Neural cell (in vitro differentiated cells): ENCODE measurements around the gene CCDC150. TPM values are rescaled to one million over a fixed set of nuclear protein-coding genes. Genes with fewer than 3 reads are reported as not detected.
"Not testable (repeated sequence)": the region's sequence is repeated elsewhere in the genome, so short reads cannot be mapped to it uniquely, and the experiment has no call there.

Source experiments
- H2AFZ ChIP-seq: fragments of 200-600, 300-800 bp; sonication (generic), shearing (Covaris generic); 2 replicates; pipeline ENCODE4 v1.6.0; 2014; ENCODE audit warnings: low read depth, mild to moderate bottlenecking, antibody characterized with exemption, low read length, moderate library complexity
- H3F3A ChIP-seq: fragments of 200-600 bp; shearing (Covaris generic); 2 replicates; pipeline ENCODE4 v1.6.1; 2016; ENCODE audit warnings: mild to moderate bottlenecking, moderate library complexity, mixed read lengths, antibody characterized with exemption, low read length; ENCODE audit not compliant: insufficient read depth, poor library complexity, severe bottlenecking
- H3K27ac ChIP-seq: fragments of 200-600, 300-800 bp; sonication (generic), shearing (Covaris generic); 2 replicates; pipeline ENCODE4 v1.5.1; 2014; ENCODE audit warnings: mild to moderate bottlenecking, low read length, moderate library complexity
- H3K27me3 ChIP-seq: fragments of 300-800, 200-600 bp; sonication (generic), shearing (Covaris generic); 2 replicates; pipeline ENCODE4 v1.6.0; 2014; ENCODE audit warnings: mild to moderate bottlenecking, low read depth, low read length, moderate library complexity; ENCODE audit not compliant: insufficient read depth
- H3K36me3 ChIP-seq: fragments of 300-800, 200-600 bp; sonication (generic), shearing (Covaris generic); 2 replicates; pipeline ENCODE4 v1.5.1; 2014; ENCODE audit warnings: mild to moderate bottlenecking, antibody characterized with exemption, low read length, moderate library complexity; ENCODE audit not compliant: insufficient read depth
- H3K4me2 ChIP-seq: fragments of 300-800, 200-600 bp; sonication (generic), shearing (Covaris generic); 2 replicates; pipeline ENCODE4 v1.6.0; 2014; ENCODE audit warnings: mild to moderate bottlenecking, low read length
- H3K4me3 ChIP-seq: fragments of 300-800, 200-600 bp; sonication (generic), shearing (Covaris generic); 2 replicates; pipeline ENCODE4 v1.5.1; 2014; ENCODE audit warnings: mild to moderate bottlenecking, low read length, moderate library complexity
- H3K79me2 ChIP-seq: fragments of 200-600 bp; shearing (Covaris generic); replicated peaks from 2 replicates; pipeline ENCODE4 v1.6.0; 2014; ENCODE audit warnings: mild to moderate bottlenecking, low read length, moderate library complexity; ENCODE audit not compliant: insufficient read depth
- H3K9ac ChIP-seq: fragments of 300-800, 200-600 bp; sonication (generic), shearing (Covaris generic); 2 replicates; pipeline ENCODE4 v1.6.1; 2016; ENCODE audit warnings: mild to moderate bottlenecking, low read length, mixed read lengths
- H3K9me2 ChIP-seq: fragments of 200-600 bp; shearing (Covaris generic); 2 replicates; pipeline ENCODE4 v1.6.1; 2016; ENCODE audit warnings: mild to moderate bottlenecking, low read length, mixed read lengths; ENCODE audit not compliant: insufficient read depth
- H3K9me3 ChIP-seq: fragments of 200-600, 300-800 bp; sonication (generic), shearing (Covaris generic); 2 replicates; pipeline ENCODE4 v1.6.1; 2016; ENCODE audit warnings: mild to moderate bottlenecking, mixed run types, low read length, moderate library complexity, mixed read lengths
- H4K20me1 ChIP-seq: fragments of 200-600 bp; shearing (Covaris generic); 2 replicates; pipeline ENCODE4 v1.6.1; 2016; ENCODE audit warnings: mild to moderate bottlenecking, mixed run types; ENCODE audit not compliant: insufficient read depth
- EP300 ChIP-seq: fragments of 450-650 bp; conservative IDR thresholded peaks from 2 replicates; pipeline ENCODE4 v1.6.1; 2014; ENCODE audit warnings: antibody characterized with exemption, mild to moderate bottlenecking, moderate library complexity; ENCODE audit not compliant: poor library complexity, severe bottlenecking
- EZH2 ChIP-seq: fragments of 200-600, 300-800 bp; shearing (Covaris generic), sonication (generic); IDR thresholded peaks from 2 replicates; pipeline ENCODE4 v1.6.1; 2014; ENCODE audit warnings: antibody characterized with exemption, low read length, borderline replicate concordance, mild to moderate bottlenecking; ENCODE audit not compliant: insufficient read depth, poor library complexity, severe bottlenecking
- MXI1 ChIP-seq: fragments of 450-650 bp; conservative IDR thresholded peaks from 2 replicates; pipeline ENCODE4 v1.6.1; 2014; ENCODE audit warnings: antibody characterized with exemption, mild to moderate bottlenecking; ENCODE audit not compliant: poor library complexity, severe bottlenecking
- POLR2AphosphoS5 ChIP-seq: IDR thresholded peaks from 2 replicates; pipeline ENCODE4 v1.6.1; 2012
- RAD21 ChIP-seq: fragments of 450-650 bp; conservative IDR thresholded peaks from 2 replicates; pipeline ENCODE4 v1.6.1; 2014; ENCODE audit warnings: antibody characterized with exemption, mild to moderate bottlenecking, moderate library complexity
- SMC3 ChIP-seq: fragments of 450-650 bp; conservative IDR thresholded peaks from 2 replicates; pipeline ENCODE4 v1.6.1; 2014; ENCODE audit warnings: antibody characterized with exemption, mild to moderate bottlenecking, moderate library complexity; ENCODE audit not compliant: poor library complexity
- TAF1 ChIP-seq: IDR thresholded peaks from 2 replicates; pipeline ENCODE4 v1.6.1; 2012; ENCODE audit warnings: low read depth
- polyA plus RNA-seq: library from polyadenylated mRNA; depleted of rRNA; stranded (reverse); fragments of >200 nt; gene quantifications from 2 replicates; pipeline ENCODE4 v1.2.3, GENCODE V29; 2014
- TF ChIP-seq, protein P1 (sequence below): fragments of 450-650 bp; IDR thresholded peaks from 2 replicates; pipeline ENCODE4 v1.5.1; 2014; ENCODE audit warnings: antibody characterized with exemption, mild to moderate bottlenecking, moderate library complexity; ENCODE audit not compliant: poor library complexity, severe bottlenecking

The CCDC150 gene
- polyA plus RNA-seq, 1 donor from 2014 or later, result 0.57 TPM

DNA sequence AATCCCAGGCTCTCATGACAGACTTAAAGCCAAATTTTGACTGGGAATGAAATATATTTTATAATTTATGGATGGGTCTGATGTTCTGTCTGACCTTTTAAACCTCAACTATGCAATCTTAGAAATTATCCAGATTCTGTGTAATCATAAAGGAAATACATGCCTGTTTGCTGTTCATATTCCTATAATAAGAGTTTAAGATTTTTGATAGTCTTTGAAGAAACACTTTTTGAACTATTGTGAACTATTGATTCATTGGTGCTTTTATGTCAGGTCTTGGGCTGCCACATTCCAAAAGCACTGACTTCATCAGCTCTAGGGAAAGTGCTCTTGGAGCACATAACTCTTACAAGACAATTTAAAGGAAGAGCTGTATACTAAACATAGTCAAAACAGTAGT, 64.2 kb downstream of the CCDC150 start:
- Histone ChIP-seq H3K79me2 (no peaks in the 10 kb centered on the region), H3K27ac (no peak overlapping the region), H2AFZ (no peak overlapping the region), H3K4me2 (no peak overlapping the region), H3K27me3 (no peaks in the 10 kb centered on the region), H3K9me2 (no peaks in the 10 kb centered on the region), H3K9ac (no peak overlapping the region), H3K4me3 (no peak overlapping the region), H3K36me3 (no peaks in the 10 kb centered on the region), H3F3A (no peaks in the 10 kb centered on the region), H4K20me1 (no peaks in the 10 kb centered on the region), H3K9me3 (no peaks in the 10 kb centered on the region)
- no peak for TF ChIP-seq SMC3
- TF ChIP-seq, protein P1, sequence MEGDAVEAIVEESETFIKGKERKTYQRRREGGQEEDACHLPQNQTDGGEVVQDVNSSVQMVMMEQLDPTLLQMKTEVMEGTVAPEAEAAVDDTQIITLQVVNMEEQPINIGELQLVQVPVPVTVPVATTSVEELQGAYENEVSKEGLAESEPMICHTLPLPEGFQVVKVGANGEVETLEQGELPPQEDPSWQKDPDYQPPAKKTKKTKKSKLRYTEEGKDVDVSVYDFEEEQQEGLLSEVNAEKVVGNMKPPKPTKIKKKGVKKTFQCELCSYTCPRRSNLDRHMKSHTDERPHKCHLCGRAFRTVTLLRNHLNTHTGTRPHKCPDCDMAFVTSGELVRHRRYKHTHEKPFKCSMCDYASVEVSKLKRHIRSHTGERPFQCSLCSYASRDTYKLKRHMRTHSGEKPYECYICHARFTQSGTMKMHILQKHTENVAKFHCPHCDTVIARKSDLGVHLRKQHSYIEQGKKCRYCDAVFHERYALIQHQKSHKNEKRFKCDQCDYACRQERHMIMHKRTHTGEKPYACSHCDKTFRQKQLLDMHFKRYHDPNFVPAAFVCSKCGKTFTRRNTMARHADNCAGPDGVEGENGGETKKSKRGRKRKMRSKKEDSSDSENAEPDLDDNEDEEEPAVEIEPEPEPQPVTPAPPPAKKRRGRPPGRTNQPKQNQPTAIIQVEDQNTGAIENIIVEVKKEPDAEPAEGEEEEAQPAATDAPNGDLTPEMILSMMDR, result no peak
- no peak for TF ChIP-seq MXI1

DNA sequence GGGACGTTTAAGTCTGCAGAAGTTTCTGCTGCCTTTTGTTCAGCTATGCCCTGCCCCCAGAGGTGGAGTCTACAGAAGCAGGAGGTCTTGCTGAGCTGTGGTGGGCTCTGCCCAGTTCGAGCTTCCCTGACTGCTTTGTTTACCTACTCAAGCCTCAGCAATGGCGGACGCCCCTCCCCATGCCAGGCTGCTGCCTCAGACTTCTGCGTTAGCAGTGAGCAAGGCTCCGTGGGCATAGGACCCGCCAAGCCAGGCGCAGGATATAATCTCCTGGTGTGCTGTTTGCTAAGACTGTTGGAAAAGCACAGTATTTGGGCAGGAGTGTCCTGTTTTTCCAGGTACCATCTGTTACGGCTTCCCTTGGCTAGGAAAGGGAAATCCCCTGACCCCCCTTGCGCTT, 70.5 kb downstream of the CCDC150 start:
- not testable (repeated sequence) for H3K4me2 ChIP-seq, H2AFZ ChIP-seq, H3K9me2 ChIP-seq, H3K9ac ChIP-seq, H3K79me2 ChIP-seq, H3K27ac ChIP-seq, H3K9me3 ChIP-seq, H3K4me3 ChIP-seq, H4K20me1 ChIP-seq, H3F3A ChIP-seq, H3K36me3 ChIP-seq, H3K27me3 ChIP-seq

- H3K27me3 ChIP-seq, result no peaks in the 10 kb centered on the region
- no peaks in the 10 kb centered on the region for H3K36me3 ChIP-seq
- H3K9me2 ChIP-seq, result no peaks in the 10 kb centered on the region
- no peak overlapping the region for H3K4me2 ChIP-seq
- TF ChIP-seq EP300 (no peak), EZH2 (no peak)
- TF ChIP-seq, protein P1, result no peak
- H4K20me1 ChIP-seq, result no peaks in the 10 kb centered on the region
- no peak overlapping the region for H2AFZ ChIP-seq
- no peaks in the 10 kb centered on the region for H3F3A ChIP-seq
- no peak overlapping the region for H3K27ac ChIP-seq
- H3K79me2 ChIP-seq, result no peaks in the 10 kb centered on the region
- no peaks in the 10 kb centered on the region for H3K9me3 ChIP-seq
- H3K9ac ChIP-seq, result no peak overlapping the region
- no peak overlapping the region for H3K4me3 ChIP-seq
These were observed 72.1 kb downstream of the CCDC150 start for GRCh38 chr2:196711625-196712024.

- Histone ChIP-seq H3K4me3 (no peak overlapping the region), H3K27me3 (no peaks in the 10 kb centered on the region), H3K9ac (no peak overlapping the region), H3K9me2 (no peaks in the 10 kb centered on the region), H3K4me2 (no peak overlapping the region), H3K79me2 (no peaks in the 10 kb centered on the region), H3K27ac (no peak overlapping the region), H3F3A (no peaks in the 10 kb centered on the region), H3K36me3 (no peaks in the 10 kb centered on the region), H4K20me1 (no peaks in the 10 kb centered on the region), H2AFZ (no peak overlapping the region), H3K9me3 (no peaks in the 10 kb centered on the region)
- no peak for TF ChIP-seq RAD21
- TF ChIP-seq SMC3, result no peak
- TF ChIP-seq MXI1, result no peak
- TF ChIP-seq TAF1, result no peak
- TF ChIP-seq POLR2AphosphoS5, result no peak
- TF ChIP-seq EZH2, result no peak
- TF ChIP-seq EP300, result no peak
- TF ChIP-seq, protein P1, result no peak
These were observed 73.4 kb downstream of the CCDC150 start for GRCh38 chr2:196712867-196713266.
